D721Med (cell line): ENCODE results near the gene BBS9.

Experiments used
- DNase-seq: peaks from one replicate; pipeline ENCODE4 v3.0.0; 2011; ENCODE audit warnings: low spot score; ENCODE audit not compliant: insufficient read length
- FAIRE-seq: peaks from 2 replicates; lab custom pipeline; 2011; peaks lifted over from hg19 to GRCh38; lab: Jason Lieb, UNC
- CTCF ChIP-seq: IDR thresholded peaks from 2 replicates; pipeline ENCODE4 v1.5.1; 2012; ENCODE audit warnings: mild to moderate bottlenecking, control low read depth; ENCODE audit not compliant: insufficient read depth; ENCODE audit errors: missing control alignments

The BBS9 gene

GRCh38 chr7:33452805-33453502 is 323.6 kb downstream of the BBS9 start:
- no peak for TF ChIP-seq CTCF
- FAIRE-seq (no peak), DNase-seq (no peak)

GRCh38 chr7:33457039-33457438 is 327.7 kb downstream of the BBS9 start:
- FAIRE-seq (no peak), DNase-seq (no peak)
- no peak for TF ChIP-seq CTCF

GRCh38 chr7:33458581-33458980 is 329.2 kb downstream of the BBS9 start:
- no peak for FAIRE-seq
- no peak for DNase-seq
- no peak for TF ChIP-seq CTCF

- TF ChIP-seq CTCF, result peak; percentile 50
- DNase-seq, result no peak
- FAIRE-seq, result no peak
Observed at GRCh38 chr7:33459340-33459751, 330.0 kb downstream of the BBS9 start.

GRCh38 chr7:33463131-33463530 is 333.8 kb downstream of the BBS9 start:
- TF ChIP-seq CTCF, result no peak
- FAIRE-seq, result no peak
- DNase-seq, result no peak

GRCh38 chr7:33466203-33466602 is 336.8 kb downstream of the BBS9 start:
- DNase-seq, result no peak
- TF ChIP-seq CTCF, result no peak
- FAIRE-seq, result no peak

- DNase-seq, result no peak
- no peak for TF ChIP-seq CTCF
- no peak for FAIRE-seq
Observed at GRCh38 chr7:33471636-33472242, 342.4 kb downstream of the BBS9 start.
